ENCODE results near the gene CYP46A1. TPM values are rescaled to one million over a fixed set of nuclear protein-coding genes. Genes with fewer than 3 reads are reported as not detected.

CYP46A1 gene
- total and polyA plus RNA-seq, 4 donors = 0.33 to 2.5 (median 1.4) TPM

GRCh38 chr14:99649643-99650042, 34.5 kb upstream of the CYP46A1 start:
- Histone ChIP-seq H3K4me3 (no peak overlapping the region), H3K4me1 (ENCODE audit: control insufficient read depth in 5 of 5, insufficient read depth in 5 of 5, low read length in 5 of 5) (peaks cover 0 to 11% (median 8%) of the 10 kb centered on the region in 5 donors), H3K36me3 (ENCODE audit: control insufficient read depth in 4 of 4, insufficient read depth in 4 of 4, low read length in 4 of 4) (no peaks in the 10 kb centered on the region), H3K9me3 (ENCODE audit: control insufficient read depth in 4 of 4, insufficient read depth in 3 of 4, low read length in 3 of 4) (peaks cover 0 to 3% (median 0%) of the 10 kb centered on the region in 4 donors), H3K9ac (ENCODE audit: insufficient read depth in 1 of 2, low read length in 2 of 2) (no peak overlapping the region), H3K27me3 (ENCODE audit: control insufficient read depth in 3 of 3, insufficient read depth in 3 of 3, low read length in 2 of 3) (peaks cover 0 to 3% (median 0%) of the 10 kb centered on the region in 3 donors), H3K27ac (ENCODE audit: low read depth in 1 of 2, low read length in 1 of 2) (no peak overlapping the region)
- DNase-seq (no peak), ATAC-seq (ENCODE audit: insufficient read depth, low FRiP score) (no peak)
- 89 to 90% methylated on average over 8 of the region's 8 CpGs for WGBS, 2 donors
- TF ChIP-seq CTCF (IDR thresholded peaks at IDR 0.05; ENCODE audit: control extremely low read depth, extremely low read depth) = no peak

- ATAC-seq (ENCODE audit: insufficient read depth, low FRiP score) (no peak), DNase-seq (no peak)
- peaks cover 0 to 3% (median 0%) of the 10 kb centered on the region in 3 donors for H3K27me3 ChIP-seq (ENCODE audit: control insufficient read depth in 3 of 3, insufficient read depth in 3 of 3, low read length in 2 of 3)
- peaks cover 0 to 8% (median 6%) of the 10 kb centered on the region in 5 donors for H3K4me1 ChIP-seq (ENCODE audit: control insufficient read depth in 5 of 5, insufficient read depth in 5 of 5, low read length in 5 of 5)
- no peak overlapping the region for H3K4me3 ChIP-seq
- H3K9ac ChIP-seq (ENCODE audit: insufficient read depth in 1 of 2, low read length in 2 of 2) = no peak overlapping the region
- peaks cover 0 to 3% (median 0%) of the 10 kb centered on the region in 4 donors for H3K9me3 ChIP-seq (ENCODE audit: control insufficient read depth in 4 of 4, insufficient read depth in 3 of 4, low read length in 3 of 4)
- no peaks in the 10 kb centered on the region for H3K36me3 ChIP-seq (ENCODE audit: control insufficient read depth in 4 of 4, insufficient read depth in 4 of 4, low read length in 4 of 4)
- H3K27ac ChIP-seq (ENCODE audit: low read depth in 1 of 2, low read length in 1 of 2) = no peak overlapping the region
- no peak for TF ChIP-seq CTCF (IDR thresholded peaks at IDR 0.05; ENCODE audit: control extremely low read depth, extremely low read depth)
- WGBS, 2 donors = 80 to 92% methylated on average over 9 of the region's 9 CpGs
Measured at GRCh38 chr14:99650189-99650588, 33.9 kb upstream of the CYP46A1 start.

- Histone ChIP-seq H3K36me3 (ENCODE audit: control insufficient read depth in 4 of 4, insufficient read depth in 4 of 4, low read length in 4 of 4) (peaks cover 0 to 3% (median 0%) of the 10 kb centered on the region in 4 donors), H3K9ac (ENCODE audit: insufficient read depth in 1 of 2, low read length in 2 of 2) (no peak overlapping the region), H3K9me3 (ENCODE audit: control insufficient read depth in 4 of 4, insufficient read depth in 3 of 4, low read length in 3 of 4) (peaks cover 0 to 3% (median 0%) of the 10 kb centered on the region in 4 donors), H3K4me3 (no peak overlapping the region), H3K27me3 (ENCODE audit: control insufficient read depth in 3 of 3, insufficient read depth in 3 of 3, low read length in 2 of 3) (peaks cover 3 to 6% (median 4%) of the 10 kb centered on the region in 3 donors), H3K27ac (ENCODE audit: low read depth in 1 of 2, low read length in 1 of 2) (no peak overlapping the region), H3K4me1 (ENCODE audit: control insufficient read depth in 5 of 5, insufficient read depth in 5 of 5, low read length in 5 of 5) (peaks cover 0 to 5% (median 0%) of the 10 kb centered on the region in 5 donors)
- no peak for DNase-seq
- ATAC-seq (ENCODE audit: insufficient read depth, low FRiP score) = no peak
- WGBS, 2 donors = 94 to 95% methylated on average over 32 of the region's 32 CpGs
- no peak for TF ChIP-seq CTCF (IDR thresholded peaks at IDR 0.05; ENCODE audit: control extremely low read depth, extremely low read depth)
Measured at GRCh38 chr14:99651953-99652746, 31.9 kb upstream of the CYP46A1 start.

All from lung (tissue), 12 donors.